HG03103 (cell line): ENCODE results near the gene TRAPPC12.
"Not testable (repeated sequence)": the region's sequence is repeated elsewhere in the genome, so short reads cannot be mapped to it uniquely, and the experiment has no call there.

Experiments
- ATAC-seq: cut with Tn5 transposase; IDR thresholded peaks from one replicate; pipeline ENCODE4 v1.9.1; 2021; ENCODE audit warnings: low read depth; ENCODE audit not compliant: unreplicated experiment

The TRAPPC12 gene

GRCh38 chr2:3368261-3368722 is 11.2 kb upstream of the TRAPPC12 start:
- no peak for ATAC-seq

DNA sequence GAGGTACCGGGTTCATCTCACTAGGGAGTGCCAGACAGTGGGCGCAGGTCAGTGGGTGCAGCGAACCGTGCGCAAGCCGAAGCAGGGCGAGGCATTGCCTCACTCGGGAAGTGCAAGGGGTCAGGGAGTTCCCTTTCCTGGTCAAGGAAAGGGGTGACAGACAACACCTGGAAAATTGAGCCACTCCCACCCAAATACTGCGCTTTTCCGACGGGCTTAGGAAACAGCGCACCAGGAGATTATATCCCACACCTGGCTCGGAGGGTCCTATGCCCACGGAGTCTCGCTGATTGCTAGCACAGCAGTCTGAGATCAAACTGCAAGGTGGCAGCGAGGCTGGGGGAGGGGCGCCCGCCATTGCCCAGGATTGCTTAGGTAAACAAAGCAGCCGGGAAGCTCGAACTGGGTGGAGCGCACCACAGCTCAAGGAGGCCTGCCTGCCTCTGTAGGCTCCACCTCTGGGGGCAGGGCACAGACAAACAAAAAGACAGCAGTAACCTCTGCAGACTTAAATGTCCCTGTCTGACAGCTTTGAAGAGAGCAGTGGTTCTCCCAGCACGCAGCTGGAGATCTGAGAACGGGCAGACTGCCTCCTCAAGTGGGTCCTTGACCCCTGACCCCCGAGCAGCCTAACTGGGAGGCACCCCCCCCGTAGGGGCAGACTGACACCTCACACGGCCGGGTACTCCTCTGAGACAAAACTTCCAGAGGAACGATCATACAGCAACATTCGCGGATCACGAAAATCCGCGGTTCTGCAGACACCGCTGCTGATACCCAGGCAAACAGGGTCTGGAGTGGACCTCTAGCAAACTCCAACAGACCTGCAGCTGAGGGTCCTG is 9.9 kb upstream of the TRAPPC12 start:
- ATAC-seq, result not testable (repeated sequence)

DNA sequence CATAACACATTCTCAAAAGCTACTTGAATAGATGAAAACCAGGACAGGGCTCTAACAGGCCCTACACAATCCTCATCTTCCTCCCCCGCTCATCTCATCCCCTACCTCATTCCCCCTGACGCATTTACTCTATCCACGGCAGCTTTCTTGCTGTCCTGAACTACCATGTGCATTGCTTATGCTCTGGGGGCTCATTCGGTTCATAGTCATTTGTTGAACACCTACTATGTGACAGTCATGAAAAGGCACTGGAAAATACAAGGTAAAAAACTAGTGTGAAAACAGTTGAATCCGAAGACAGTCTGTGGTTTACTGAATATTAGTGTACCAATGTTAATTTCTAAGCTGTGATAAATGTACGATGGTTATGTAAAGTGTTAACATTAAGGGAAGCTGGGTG is 2.7 kb upstream of the TRAPPC12 start:
- ATAC-seq, result no peak

GRCh38 chr2:3377279-3377611 is 2.2 kb upstream of the TRAPPC12 start:
- peak; percentile 6 for ATAC-seq

DNA sequence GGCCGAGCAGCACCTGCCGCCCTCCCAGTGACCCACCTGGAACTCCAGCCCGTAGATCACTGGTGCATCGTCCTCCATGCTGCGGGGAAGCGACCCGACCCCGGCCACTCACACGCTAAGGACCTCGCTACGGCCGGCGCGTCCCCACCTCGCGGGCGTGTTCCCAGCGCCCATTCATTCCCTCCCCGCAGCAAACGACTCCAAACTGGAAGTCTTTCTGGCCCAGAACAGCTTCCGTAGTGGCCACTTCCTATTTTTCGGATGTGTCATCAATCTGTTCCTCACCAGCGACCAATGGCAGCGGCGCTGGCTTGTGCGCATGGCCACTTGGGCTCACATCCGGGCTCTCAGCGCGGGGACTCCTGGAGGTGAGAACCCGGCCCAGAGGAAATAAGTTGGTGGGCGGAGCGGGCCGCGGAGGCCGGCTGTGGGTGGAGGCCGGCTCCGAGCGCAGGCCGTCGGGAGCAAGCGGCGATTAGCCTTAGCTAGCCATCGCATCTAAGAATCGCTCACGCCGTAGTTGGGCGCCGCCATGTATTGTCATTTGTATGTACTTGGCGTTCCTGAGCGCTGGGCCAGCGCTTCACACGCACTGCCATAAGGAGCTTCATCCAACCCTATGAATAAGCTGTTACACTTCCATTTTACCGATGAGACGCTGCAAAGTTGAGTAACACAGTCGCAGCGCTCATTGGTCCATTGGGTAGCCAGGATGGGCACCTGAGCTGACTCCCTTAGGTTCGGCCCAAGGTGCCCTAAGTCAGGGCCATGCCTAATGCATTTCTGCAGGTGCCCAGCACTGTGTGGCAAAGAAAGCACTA is 1.7 kb upstream of the TRAPPC12 start, which contains the start of gene EIPR1:
Gene EIPR1 (minus strand): TSS at position 207 of the 821 bp plus-strand sequence. CDS start 129 bp downstream, at position 78.
- ATAC-seq, result peak; percentile 75

GRCh38 chr2:3379339-3379646 is 201 bp upstream of the TRAPPC12 start:
- no peak for ATAC-seq

DNA sequence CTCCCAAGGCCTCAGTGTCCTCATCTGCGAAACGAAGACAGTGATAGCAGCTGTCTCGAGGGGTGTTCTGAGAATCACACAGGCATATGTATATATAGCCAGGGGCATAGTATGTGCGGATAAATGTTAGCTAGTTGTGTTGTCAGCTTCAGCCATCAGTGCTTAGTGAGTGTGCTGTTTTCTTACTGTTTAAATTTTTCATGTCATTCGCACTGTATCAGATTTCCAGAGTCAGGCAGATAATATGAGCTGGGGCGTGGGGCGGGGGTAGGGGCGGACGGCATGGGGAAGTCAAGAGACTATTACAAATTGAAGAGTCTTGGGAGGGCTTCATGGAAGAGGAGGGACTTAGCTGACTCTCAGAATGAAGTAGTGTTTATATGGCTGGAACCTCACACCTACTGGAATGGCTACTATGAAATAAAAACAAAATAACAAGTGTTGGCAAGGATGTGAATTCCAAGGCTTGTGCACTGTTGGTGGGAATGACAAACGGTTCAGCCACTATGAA is 7.0 kb downstream of the TRAPPC12 start:
- no peak for ATAC-seq

DNA sequence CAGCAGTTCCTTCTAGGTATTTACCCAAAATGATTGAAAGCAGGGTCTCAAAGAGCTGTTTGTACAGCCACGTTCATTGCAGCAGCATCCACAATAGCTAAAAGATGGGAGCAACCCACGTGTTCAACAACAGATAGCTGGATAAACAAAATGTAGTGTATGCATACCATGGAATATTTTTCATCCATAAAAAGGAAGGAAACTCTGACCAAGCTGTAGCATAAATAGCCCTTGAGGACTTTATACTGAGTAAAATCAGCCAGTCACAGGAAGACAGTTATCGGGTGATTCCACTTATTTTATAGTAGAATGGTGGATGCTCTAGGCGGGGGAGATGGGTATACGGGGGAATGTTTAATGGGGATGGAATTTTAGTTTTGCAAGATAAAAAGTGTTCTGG is 7.5 kb downstream of the TRAPPC12 start:
- ATAC-seq, result no peak

DNA sequence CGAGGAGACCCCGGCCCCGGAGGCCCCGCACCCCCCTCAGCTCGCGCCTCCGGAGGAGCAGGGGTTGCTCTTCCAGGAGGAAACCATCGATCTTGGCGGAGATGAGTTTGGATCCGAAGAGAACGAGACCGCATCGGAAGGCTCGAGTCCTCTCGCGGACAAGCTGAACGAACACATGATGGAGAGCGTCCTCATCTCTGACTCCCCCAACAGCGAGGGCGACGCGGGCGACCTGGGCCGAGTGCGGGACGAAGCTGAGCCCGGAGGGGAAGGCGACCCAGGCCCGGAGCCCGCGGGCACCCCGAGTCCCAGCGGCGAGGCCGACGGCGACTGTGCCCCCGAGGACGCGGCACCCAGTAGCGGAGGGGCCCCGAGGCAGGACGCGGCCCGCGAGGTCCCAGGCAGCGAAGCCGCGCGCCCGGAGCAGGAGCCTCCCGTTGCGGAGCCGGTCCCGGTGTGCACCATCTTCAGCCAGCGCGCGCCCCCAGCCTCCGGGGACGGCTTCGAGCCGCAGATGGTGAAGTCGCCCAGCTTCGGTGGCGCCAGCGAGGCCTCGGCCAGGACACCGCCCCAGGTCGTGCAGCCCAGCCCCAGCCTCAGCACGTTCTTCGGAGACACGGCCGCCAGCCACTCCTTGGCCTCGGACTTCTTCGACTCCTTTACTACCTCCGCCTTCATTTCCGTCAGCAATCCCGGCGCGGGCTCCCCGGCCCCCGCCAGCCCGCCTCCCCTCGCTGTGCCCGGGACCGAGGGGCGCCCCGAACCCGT is 8.3 kb downstream of the TRAPPC12 start:
- ATAC-seq, result no peak

GRCh38 chr2:3388412-3388738 is 8.9 kb downstream of the TRAPPC12 start:
- ATAC-seq, result no peak

GRCh38 chr2:3389193-3389592 is 9.7 kb downstream of the TRAPPC12 start:
- no peak for ATAC-seq

DNA sequence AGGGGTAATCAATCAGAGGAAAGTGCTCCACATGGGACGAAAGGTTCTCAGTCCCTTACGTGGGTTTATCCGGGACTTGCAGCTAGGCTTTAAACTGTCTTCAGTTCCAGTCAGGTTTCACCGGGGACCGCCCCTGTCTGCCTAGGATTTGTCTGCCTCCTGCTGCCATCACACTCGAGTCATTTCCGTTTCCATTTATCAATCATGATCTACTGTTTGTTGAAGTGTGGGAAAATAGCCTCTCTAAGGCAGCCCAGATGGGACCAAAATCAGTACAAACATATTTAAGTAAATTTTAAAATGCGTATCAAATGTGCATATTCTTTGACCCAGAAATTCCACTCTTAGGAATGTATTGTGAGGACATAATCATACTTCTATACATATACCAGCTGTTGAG is 10.5 kb downstream of the TRAPPC12 start:
- ATAC-seq, result no peak

- no peak for ATAC-seq
Observed at GRCh38 chr2:3392216-3392615, 12.7 kb downstream of the TRAPPC12 start.

DNA sequence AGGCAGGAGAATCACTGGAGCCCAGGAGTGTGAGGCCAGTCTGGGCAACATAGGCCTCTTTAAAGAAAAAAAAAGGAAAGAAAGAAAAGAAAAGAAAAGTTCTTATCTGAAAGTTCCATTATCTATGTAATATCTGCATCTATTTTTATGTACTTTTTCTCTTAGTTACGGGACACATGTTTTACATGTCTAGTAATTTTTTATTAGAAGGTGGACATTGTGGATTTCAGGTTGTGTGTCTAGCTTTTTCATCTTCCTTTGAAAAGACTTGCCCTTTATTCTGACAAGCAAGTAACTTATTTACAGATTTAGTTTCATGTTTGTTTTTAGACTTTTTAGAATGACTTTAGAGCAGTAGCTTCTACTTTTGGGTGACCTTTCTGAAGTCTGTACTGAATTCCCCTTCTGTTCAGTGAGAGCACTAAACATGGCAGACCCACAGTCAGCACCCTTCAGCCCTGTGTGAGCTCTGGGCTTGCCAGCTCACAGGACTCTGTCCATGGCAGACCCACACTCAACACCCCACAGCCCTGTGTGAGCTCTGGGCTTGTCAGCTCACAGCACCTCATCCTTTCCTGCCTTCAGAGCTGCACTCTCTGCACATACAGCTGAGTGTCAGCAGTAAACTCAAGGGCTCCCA is 17.5 kb downstream of the TRAPPC12 start:
- ATAC-seq, result no peak

GRCh38 chr2:3398857-3399256 is 19.4 kb downstream of the TRAPPC12 start:
- ATAC-seq, result no peak

GRCh38 chr2:3399381-3399780 is 19.9 kb downstream of the TRAPPC12 start:
- no peak for ATAC-seq

DNA sequence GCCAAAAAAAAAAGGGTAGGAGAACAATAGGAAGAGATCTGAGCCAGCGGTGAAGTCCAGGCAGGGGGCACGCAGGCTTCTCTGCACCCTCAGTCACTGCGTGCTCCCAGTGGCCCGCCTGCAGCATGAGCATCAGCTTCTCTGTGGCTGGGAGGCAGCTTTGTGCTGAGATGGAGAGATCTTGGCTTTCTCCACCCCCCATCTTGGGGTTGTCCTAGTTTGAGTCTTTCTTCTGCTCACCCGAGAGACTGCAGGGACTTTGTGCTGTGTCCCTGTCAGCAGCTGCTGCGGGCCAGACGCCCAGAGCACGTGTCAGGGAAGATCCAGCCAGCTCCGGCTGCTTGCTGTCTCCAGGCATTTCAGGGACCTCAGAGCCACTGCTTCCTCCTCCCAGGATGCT is 20.3 kb downstream of the TRAPPC12 start:
- ATAC-seq, result no peak

DNA sequence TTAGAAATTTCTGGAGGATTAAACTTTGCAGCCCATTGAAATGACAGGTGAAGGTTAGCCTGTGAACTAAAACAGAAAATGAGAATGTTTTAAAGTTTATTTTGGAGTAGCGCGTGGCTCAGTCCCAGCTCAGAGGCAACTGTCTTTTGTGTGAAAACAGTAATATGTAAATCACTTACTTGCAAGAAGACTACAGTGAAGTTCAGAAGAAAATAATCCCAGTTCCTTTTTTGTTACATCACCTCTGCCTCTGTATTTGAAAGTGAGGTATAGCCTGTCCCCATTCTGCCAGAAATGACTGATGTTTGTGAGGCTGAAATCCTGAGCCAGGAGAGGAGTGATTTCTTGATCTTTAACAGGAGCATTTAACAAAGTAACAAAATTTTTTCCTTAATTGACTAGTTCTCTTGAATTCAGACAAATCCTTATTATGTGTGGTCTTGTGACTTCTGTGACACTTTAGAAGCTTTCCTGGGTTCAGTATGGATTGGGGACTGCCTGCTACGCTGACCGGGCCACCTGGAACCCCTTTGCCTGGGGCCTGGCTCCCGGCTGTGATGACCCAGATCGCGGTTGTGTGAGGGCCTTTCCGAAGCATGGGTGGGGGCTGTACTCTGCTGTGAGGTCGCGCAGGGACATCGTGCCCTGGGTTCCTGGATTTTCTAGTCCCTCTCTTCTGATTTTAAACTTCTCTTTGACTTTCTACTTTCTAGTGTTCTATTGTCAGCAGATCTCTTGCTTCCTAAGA is 24.3 kb downstream of the TRAPPC12 start:
- peak; percentile 99 for ATAC-seq

- no peak for ATAC-seq
Observed at GRCh38 chr2:3404349-3404894, 24.9 kb downstream of the TRAPPC12 start.

DNA sequence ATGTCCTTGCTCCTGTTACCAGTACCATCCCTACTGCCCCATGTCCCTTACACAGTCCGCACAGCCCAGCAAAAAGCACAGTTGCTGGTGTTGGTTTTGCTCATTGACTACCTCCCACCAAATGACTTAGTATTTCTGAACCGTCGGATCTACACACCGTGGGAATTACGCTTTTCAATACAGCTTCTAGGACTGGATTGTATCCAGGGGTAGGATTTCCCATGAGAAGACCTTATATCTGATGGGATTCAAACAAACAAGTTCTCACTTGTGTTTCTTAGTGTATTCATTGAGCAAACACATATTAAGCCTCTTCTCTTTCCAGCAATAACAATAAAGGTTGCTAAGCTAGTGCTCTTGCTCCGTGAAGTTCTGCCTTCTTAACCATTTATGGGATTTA is 25.8 kb downstream of the TRAPPC12 start:
- no peak for ATAC-seq
